Right lobe of liver (tissue), 6 donors: ENCODE results near the gene TTC32. TPM values are rescaled to one million over a fixed set of nuclear protein-coding genes. Genes with fewer than 3 reads are reported as not detected.

Source experiments
- ATAC-seq, 4 donors: fragments of 200-7000 bp; cut with Tn5 transposase; one replicate each; pipeline ENCODE4 v1.9.1; 2020; ENCODE audit warnings: mild to moderate bottlenecking in 4 of 4, moderate library complexity in 4 of 4
- DNase-seq, 3 donors: peaks; one replicate each; pipeline ENCODE4 v3.0.0-alpha.2; 2020
- H3K27ac ChIP-seq, 3 donors: fragments of 200-600 bp; one replicate each; pipeline ENCODE4 v1.8.0; 2022
- H3K27me3 ChIP-seq, 2 donors: fragments of 200-600 bp; one replicate each; pipeline ENCODE4 v1.8.0; 2022
- H3K36me3 ChIP-seq, 4 donors: fragments of 200-600 bp; sonication (generic) in 1 of 4; one replicate each; pipeline versions ENCODE4 v1.5.1 to v1.8.0; 2017 to 2022; ENCODE audit warnings: control low read depth in 1 of 4
- H3K4me1 ChIP-seq, 4 donors: fragments of 200-600 bp; sonication (generic) in 1 of 4; one replicate each; pipeline versions ENCODE4 v1.5.1 to v1.8.0; 2017 to 2022; ENCODE audit warnings: control low read depth in 1 of 4
- H3K4me3 ChIP-seq, 3 donors: fragments of 200-600 bp; one replicate each; pipeline ENCODE4 v1.8.0; 2022
- H3K9me3 ChIP-seq, 4 donors: fragments of 200-600 bp; sonication (generic) in 1 of 4; one replicate each; pipeline versions ENCODE4 v1.5.1 to v1.8.0; 2017 to 2022; ENCODE audit warnings: control low read depth in 1 of 4
- POLR2A ChIP-seq: fragments of 450-650 bp; IDR thresholded peaks from one replicate; pipeline ENCODE4 v1.6.1; 2017; ENCODE audit warnings: antibody characterized with exemption, mild to moderate bottlenecking
- WGBS: methylation state at CpG from one replicate; pipeline ENCODE4 v1.1.6; 2018; ENCODE audit warnings: low coverage, low lambda C conversion rate; ENCODE audit not compliant: insufficient coverage; ENCODE audit errors: missing lambda C conversion rate; 5-methylcytosine and 5-hydroxymethylcytosine counted together
- intact Hi-C, 2 donors: fragments of 100-400 bp; cut with DNase I; formaldehyde crosslinking; loops; one replicate each; pipeline versions ENCODE4 v1.11.2 to v1.14.1; 2022
- total RNA-seq, 6 experiments: library from RNA; depleted of rRNA in 2 of 6; stranded (reverse); fragments of >200 nt in 2 of 6; fragmentation: NEBNext Ultra II Directional in 3 of 6; extraction: Animal tissue kit (Norgen Biotek cat#: 25700) in 3 of 6; gene quantifications; one replicate each; pipeline versions ENCODE4 v1.1.0 to v1.2.4, GENCODE V29; 2016 to 2023
- TF ChIP-seq, protein P1 (sequence below), 4 donors: fragments of 200-600 bp in 3 of 4; fragments of 450-650 bp in 1 of 4; IDR thresholded peaks; one replicate each; pipeline versions ENCODE4 v1.5.1 to v1.8.0; 2016 to 2022; ENCODE audit warnings: antibody characterized with exemption in 4 of 4, mild to moderate bottlenecking in 2 of 4
- donor health status: DM: no; HTN: yes; CAD: no.
- donor health status: DM: no; HTN: no; CAD: no.
- donor health status: DM: no; HTN: no; CAD: no.
- donor health status: DM: no; HTN: yes; CAD: no.
- donor health status: DM: no; HTN: yes; CAD: no.

The TTC32 gene
- total RNA-seq, 6 experiments from 2014 or later = 2.4 to 5.5 (median 3.8) TPM

DNA sequence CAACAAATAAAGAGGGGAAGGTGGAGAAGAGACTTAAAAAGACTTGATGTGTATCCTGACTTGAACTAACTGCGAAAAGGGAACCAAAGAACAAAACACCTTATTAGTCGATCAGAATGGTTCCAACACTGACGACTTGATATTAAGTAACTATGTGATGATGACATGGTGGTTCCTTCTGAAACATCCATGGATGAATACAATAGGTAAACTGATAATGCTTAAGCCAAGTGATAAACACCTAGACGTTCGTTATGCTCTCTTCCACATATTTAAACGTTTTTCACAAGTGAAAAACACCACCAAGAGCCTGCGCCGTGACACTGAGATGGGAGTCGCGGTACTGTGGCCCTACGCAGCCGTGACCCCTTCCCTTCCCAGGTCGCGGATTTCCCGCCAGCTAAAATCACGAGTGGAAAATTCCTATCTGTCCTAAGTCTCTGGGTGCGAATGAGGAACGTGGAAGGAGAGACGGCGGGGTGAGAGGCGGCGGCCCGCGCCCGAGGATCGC, 797 bp downstream of the TTC32 start:
- Histone ChIP-seq H3K27ac (peak overlapping the region; percentile 95 to 98 (median 97)), H3K36me3 (no peaks in the 10 kb centered on the region), H3K4me3 (peak overlapping the region; percentile 83 to 87 (median 86)), H3K27me3 (no peaks in the 10 kb centered on the region), H3K4me1 (peaks cover 0 to 40% (median 5%) of the 10 kb centered on the region in 4 donors), H3K9me3 (no peaks in the 10 kb centered on the region)
- ATAC-seq (peak in 3 of 4 donors; percentile 33 to 50 (median 48)), DNase-seq (peak in 1 of 3 donors; percentile 61)
- intact Hi-C loops = no loop called here
- TF ChIP-seq, protein P1, sequence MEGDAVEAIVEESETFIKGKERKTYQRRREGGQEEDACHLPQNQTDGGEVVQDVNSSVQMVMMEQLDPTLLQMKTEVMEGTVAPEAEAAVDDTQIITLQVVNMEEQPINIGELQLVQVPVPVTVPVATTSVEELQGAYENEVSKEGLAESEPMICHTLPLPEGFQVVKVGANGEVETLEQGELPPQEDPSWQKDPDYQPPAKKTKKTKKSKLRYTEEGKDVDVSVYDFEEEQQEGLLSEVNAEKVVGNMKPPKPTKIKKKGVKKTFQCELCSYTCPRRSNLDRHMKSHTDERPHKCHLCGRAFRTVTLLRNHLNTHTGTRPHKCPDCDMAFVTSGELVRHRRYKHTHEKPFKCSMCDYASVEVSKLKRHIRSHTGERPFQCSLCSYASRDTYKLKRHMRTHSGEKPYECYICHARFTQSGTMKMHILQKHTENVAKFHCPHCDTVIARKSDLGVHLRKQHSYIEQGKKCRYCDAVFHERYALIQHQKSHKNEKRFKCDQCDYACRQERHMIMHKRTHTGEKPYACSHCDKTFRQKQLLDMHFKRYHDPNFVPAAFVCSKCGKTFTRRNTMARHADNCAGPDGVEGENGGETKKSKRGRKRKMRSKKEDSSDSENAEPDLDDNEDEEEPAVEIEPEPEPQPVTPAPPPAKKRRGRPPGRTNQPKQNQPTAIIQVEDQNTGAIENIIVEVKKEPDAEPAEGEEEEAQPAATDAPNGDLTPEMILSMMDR (IDR thresholded peaks at IDR 0.05) = no peak
- TF ChIP-seq POLR2A = no peak
- WGBS = 0% methylated on average over 16 of the region's 26 CpGs

- Histone ChIP-seq H3K27me3 (no peaks in the 10 kb centered on the region), H3K4me1 (peaks cover 0 to 42% (median 5%) of the 10 kb centered on the region in 4 donors), H3K36me3 (no peaks in the 10 kb centered on the region), H3K4me3 (peak overlapping the region; percentile 83 to 87 (median 86)), H3K9me3 (no peaks in the 10 kb centered on the region), H3K27ac (peak overlapping the region; percentile 95 to 98 (median 97))
- TF ChIP-seq, protein P1 (IDR thresholded peaks at IDR 0.05) = no peak
- TF ChIP-seq POLR2A = no peak
- ATAC-seq = peak in 1 of 4 donors; percentile 27
- intact Hi-C loops = no loop called here
- no peak for DNase-seq
- 11% methylated on average over 11 of the region's 11 CpGs for WGBS
These were observed 1.5 kb downstream of the TTC32 start for GRCh38 chr2:19899985-19900930.

DNA sequence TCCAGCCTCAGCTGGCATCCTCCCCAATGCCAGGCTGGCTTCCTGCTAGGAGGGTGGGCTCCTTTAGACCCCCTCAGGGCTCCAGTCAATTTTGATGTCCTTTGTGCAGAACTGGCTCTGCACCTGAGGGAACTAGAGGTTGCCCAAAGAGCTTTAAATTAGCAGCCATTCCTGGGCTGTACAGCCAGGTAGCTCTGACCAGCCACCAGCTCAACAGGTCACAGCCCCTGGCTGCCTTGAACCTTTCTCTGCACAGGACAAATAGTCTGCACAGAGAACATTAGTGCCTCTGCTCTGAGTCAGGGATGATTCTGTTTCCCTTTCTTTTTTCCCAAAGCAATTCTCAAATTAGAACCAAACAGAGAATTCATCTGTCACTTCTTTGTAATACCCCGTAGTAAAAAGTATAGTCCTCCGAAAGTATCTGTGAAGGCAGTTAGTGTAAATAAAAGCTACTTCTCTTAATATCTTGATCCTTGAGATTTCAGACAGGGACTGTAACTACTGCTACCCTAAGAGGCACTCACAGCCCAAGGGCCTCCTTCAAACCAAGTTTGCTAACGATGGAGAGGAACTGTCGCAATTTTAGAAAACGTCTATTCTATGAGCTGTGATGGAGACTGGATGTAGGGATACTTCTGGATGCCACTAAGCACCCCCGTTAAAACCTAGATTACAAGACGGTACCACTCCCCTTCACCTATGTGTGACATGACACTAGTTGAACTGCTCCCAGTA, 3.0 kb downstream of the TTC32 start:
- no peaks in the 10 kb centered on the region for H3K27me3 ChIP-seq
- H3K4me3 ChIP-seq = no peak overlapping the region
- no peaks in the 10 kb centered on the region for H3K9me3 ChIP-seq
- DNase-seq (no peak), ATAC-seq (no peak)
- WGBS = 71% methylated on average over 7 of the region's 7 CpGs
- H3K36me3 ChIP-seq = no peaks in the 10 kb centered on the region
- no peak overlapping the region for H3K27ac ChIP-seq
- intact Hi-C loops = no loop called here
- peaks cover 0 to 52% (median 9%) of the 10 kb centered on the region in 4 donors for H3K4me1 ChIP-seq
- TF ChIP-seq, protein P1 (IDR thresholded peaks at IDR 0.05) = no peak
- TF ChIP-seq POLR2A = no peak

GRCh38 chr2:19897623-19898245, 4.0 kb downstream of the TTC32 start:
- no peak for ATAC-seq
- no peaks in the 10 kb centered on the region for H3K27me3 ChIP-seq
- no peaks in the 10 kb centered on the region for H3K36me3 ChIP-seq
- no peaks in the 10 kb centered on the region for H3K9me3 ChIP-seq
- peaks cover 0 to 49% (median 9%) of the 10 kb centered on the region in 4 donors for H3K4me1 ChIP-seq
- H3K4me3 ChIP-seq = no peak overlapping the region
- 52% methylated on average over 5 of the region's 5 CpGs for WGBS
- intact Hi-C loops = no loop called here
- no peak overlapping the region for H3K27ac ChIP-seq
- DNase-seq = no peak
- TF ChIP-seq, protein P1 (IDR thresholded peaks at IDR 0.05) = no peak
- no peak for TF ChIP-seq POLR2A
